H9 (cell line): ENCODE results near the gene RASL10A. TPM values are rescaled to one million over a fixed set of nuclear protein-coding genes. Genes with fewer than 3 reads are reported as not detected.

Experiments used
- DNase-seq: peaks from one replicate; pipeline ENCODE4 v3.0.0-alpha.2; 2017
- H2AFZ ChIP-seq: one replicate; pipeline ENCODE4 v1.6.1; 2013; ENCODE audit warnings: mild to moderate bottlenecking, low read length, control low read depth, moderate library complexity
- H2AK5ac ChIP-seq: 2 replicates; pipeline ENCODE4 v1.6.1; 2013; ENCODE audit warnings: low read length, control low read depth, mixed read lengths; ENCODE audit not compliant: insufficient read length
- H2BK120ac ChIP-seq: one replicate; pipeline ENCODE4 v1.6.1; 2013; ENCODE audit warnings: low read depth, mild to moderate bottlenecking, low read length, control low read depth, inconsistent platforms; ENCODE audit not compliant: poor library complexity, severe bottlenecking
- H2BK12ac ChIP-seq: 2 replicates; pipeline ENCODE4 v1.6.1; 2013; ENCODE audit warnings: low read length, control low read depth, mixed read lengths, low read depth; ENCODE audit not compliant: insufficient read length
- H2BK15ac ChIP-seq: 2 replicates; pipeline ENCODE4 v1.6.1; 2013; ENCODE audit warnings: low read depth, low read length, control low read depth
- H2BK20ac ChIP-seq: one replicate; pipeline ENCODE4 v1.6.1; 2013; ENCODE audit warnings: low read depth, mild to moderate bottlenecking, low read length, control low read depth, inconsistent platforms; ENCODE audit not compliant: poor library complexity, severe bottlenecking
- H2BK5ac ChIP-seq: 2 replicates; pipeline ENCODE4 v1.6.1; 2013; ENCODE audit warnings: low read length, control low read depth, mixed read lengths; ENCODE audit not compliant: insufficient read length
- H3K14ac ChIP-seq: 2 replicates; pipeline ENCODE4 v1.6.1; 2013; ENCODE audit warnings: low read length, control low read depth; ENCODE audit not compliant: insufficient read depth
- H3K18ac ChIP-seq: 2 replicates; pipeline ENCODE4 v1.6.1; 2013; ENCODE audit warnings: low read depth, mild to moderate bottlenecking, mixed read lengths, low read length, control low read depth; ENCODE audit not compliant: insufficient read length
- H3K23ac ChIP-seq: 2 replicates; pipeline ENCODE4 v1.6.1; 2013; ENCODE audit warnings: low read length, control low read depth, mixed read lengths, low read depth; ENCODE audit not compliant: insufficient read length
- H3K23me2 ChIP-seq: 2 replicates; pipeline ENCODE4 v1.6.1; 2013; ENCODE audit warnings: low read depth, mild to moderate bottlenecking, mixed read lengths, low read length, control low read depth; ENCODE audit not compliant: insufficient read length, poor library complexity, severe bottlenecking
- H3K27ac ChIP-seq: 2 replicates; pipeline ENCODE4 v1.5.1; 2013; ENCODE audit warnings: low read length, control low read depth, mixed read lengths, low read depth; ENCODE audit not compliant: insufficient read length
- H3K27me3 ChIP-seq: 2 replicates; pipeline ENCODE4 v1.6.1; 2013; ENCODE audit warnings: low read length, control low read depth, inconsistent platforms; ENCODE audit not compliant: insufficient read depth
- H3K4ac ChIP-seq: 2 replicates; pipeline ENCODE4 v1.6.1; 2013; ENCODE audit warnings: low read depth, mild to moderate bottlenecking, control low read depth, inconsistent platforms, low read length, moderate library complexity
- H3K4me1 ChIP-seq: 2 replicates; pipeline ENCODE4 v1.6.1; 2013; ENCODE audit warnings: low read length, control low read depth, inconsistent platforms; ENCODE audit not compliant: insufficient read depth
- H3K4me2 ChIP-seq: 2 replicates; pipeline ENCODE4 v1.6.1; 2013; ENCODE audit warnings: low read length, control low read depth, mixed read lengths; ENCODE audit not compliant: insufficient read length, insufficient read depth
- H3K56ac ChIP-seq: 2 replicates; pipeline ENCODE4 v1.6.1; 2013; ENCODE audit warnings: low read depth, mild to moderate bottlenecking, mixed read lengths, low read length, control low read depth; ENCODE audit not compliant: insufficient read length
- H3K79me1 ChIP-seq: 2 replicates; pipeline ENCODE4 v1.6.1; 2013; ENCODE audit warnings: low read depth, mild to moderate bottlenecking, moderate library complexity, low read length, control low read depth, inconsistent platforms; ENCODE audit not compliant: insufficient read depth, poor library complexity, severe bottlenecking
- H3K79me2 ChIP-seq: 2 replicates; pipeline ENCODE4 v1.6.1; 2013; ENCODE audit warnings: low read length, control low read depth, inconsistent platforms; ENCODE audit not compliant: insufficient read depth
- H3K9ac ChIP-seq: 2 replicates; pipeline ENCODE4 v1.6.1; 2013; ENCODE audit warnings: low read length, control low read depth, mixed read lengths; ENCODE audit not compliant: insufficient read length; ENCODE audit errors: extremely low read depth
- H3K9me3 ChIP-seq: one replicate; pipeline ENCODE4 v1.6.1; 2013; ENCODE audit warnings: low read depth, low read length, inconsistent platforms; ENCODE audit not compliant: control insufficient read depth
- H3T11ph ChIP-seq: one replicate; pipeline ENCODE4 v1.6.1; 2013; ENCODE audit warnings: mild to moderate bottlenecking, low read length, control low read depth, inconsistent platforms
- H4K20me1 ChIP-seq: one replicate; pipeline ENCODE4 v1.6.1; 2013; ENCODE audit not compliant: control insufficient read depth, insufficient read length, insufficient read depth
- H4K5ac ChIP-seq: 2 replicates; pipeline ENCODE4 v1.6.1; 2013; ENCODE audit warnings: low read depth, mild to moderate bottlenecking, mixed read lengths, low read length, control low read depth; ENCODE audit not compliant: insufficient read length
- H4K8ac ChIP-seq: replicated peaks from 2 replicates; pipeline ENCODE4 v1.6.1; 2013; ENCODE audit warnings: low read length, control low read depth, mixed read lengths, low read depth; ENCODE audit not compliant: insufficient read length
- H4K91ac ChIP-seq: 2 replicates; pipeline ENCODE4 v1.6.1; 2013; ENCODE audit warnings: low read depth, mild to moderate bottlenecking, moderate library complexity, mixed read lengths, low read length, control low read depth; ENCODE audit not compliant: insufficient read length
- H3K27ac Mint-ChIP-seq, 3 experiments: 2 replicates in 2 of 3; 3 replicates in 1 of 3; pipeline ENCODE4 v1.8.0; 2020 to 2021; ENCODE audit warnings: mixed read lengths in 3 of 3, mild to moderate bottlenecking in 1 of 3, moderate library complexity in 1 of 3
- H3K27me3 Mint-ChIP-seq: 2 replicates; pipeline ENCODE4 v1.8.0; 2021; ENCODE audit warnings: low read depth, mild to moderate bottlenecking, moderate library complexity, mixed read lengths
- H3K36me3 Mint-ChIP-seq, 3 experiments: 2 replicates in 2 of 3; 3 replicates in 1 of 3; pipeline ENCODE4 v1.8.0; 2020 to 2021; ENCODE audit warnings: low read depth in 3 of 3, mixed read lengths in 3 of 3; ENCODE audit not compliant: insufficient read depth in 1 of 3
- H3K4me1 Mint-ChIP-seq, 2 experiments: 2 replicates each; pipeline ENCODE4 v1.8.0; 2020; ENCODE audit warnings: mixed read lengths in 2 of 2
- H3K4me3 Mint-ChIP-seq, 2 experiments: 2 replicates in 1 of 2; 3 replicates in 1 of 2; pipeline ENCODE4 v1.8.0; 2020 to 2021; ENCODE audit warnings: mild to moderate bottlenecking in 2 of 2, mixed read lengths in 2 of 2, moderate library complexity in 1 of 2
- H3K9me3 Mint-ChIP-seq, 2 experiments: 2 replicates in 1 of 2; 3 replicates in 1 of 2; pipeline ENCODE4 v1.8.0; 2020; ENCODE audit warnings: mild to moderate bottlenecking in 2 of 2, mixed read lengths in 2 of 2, moderate library complexity in 1 of 2
- WGBS: extraction: QIAGEN DNeasy Blood & Tissue Kit; methylation state at CpG from one replicate; pipeline ENCODE4 v1.1.7; 2013; ENCODE audit warnings: missing lambda C conversion rate, low lambda C conversion rate, mixed read lengths; ENCODE audit not compliant: insufficient read length; ENCODE audit errors: extremely low coverage; 5-methylcytosine and 5-hydroxymethylcytosine counted together
- total RNA-seq: library from RNA; stranded (reverse); gene quantifications from 2 replicates; pipeline ENCODE4 v1.2.1, GENCODE V29; 2021
- TF ChIP-seq, protein P1 (sequence below): fragments of 200-600 bp; sonication (generic); conservative IDR thresholded peaks from 3 replicates; pipeline ENCODE4 v1.8.0; 2021; ENCODE audit warnings: antibody characterized with exemption, mild to moderate bottlenecking

RASL10A gene
- total RNA-seq, 1 experiment from 2014 or later = 0.90 TPM

DNA sequence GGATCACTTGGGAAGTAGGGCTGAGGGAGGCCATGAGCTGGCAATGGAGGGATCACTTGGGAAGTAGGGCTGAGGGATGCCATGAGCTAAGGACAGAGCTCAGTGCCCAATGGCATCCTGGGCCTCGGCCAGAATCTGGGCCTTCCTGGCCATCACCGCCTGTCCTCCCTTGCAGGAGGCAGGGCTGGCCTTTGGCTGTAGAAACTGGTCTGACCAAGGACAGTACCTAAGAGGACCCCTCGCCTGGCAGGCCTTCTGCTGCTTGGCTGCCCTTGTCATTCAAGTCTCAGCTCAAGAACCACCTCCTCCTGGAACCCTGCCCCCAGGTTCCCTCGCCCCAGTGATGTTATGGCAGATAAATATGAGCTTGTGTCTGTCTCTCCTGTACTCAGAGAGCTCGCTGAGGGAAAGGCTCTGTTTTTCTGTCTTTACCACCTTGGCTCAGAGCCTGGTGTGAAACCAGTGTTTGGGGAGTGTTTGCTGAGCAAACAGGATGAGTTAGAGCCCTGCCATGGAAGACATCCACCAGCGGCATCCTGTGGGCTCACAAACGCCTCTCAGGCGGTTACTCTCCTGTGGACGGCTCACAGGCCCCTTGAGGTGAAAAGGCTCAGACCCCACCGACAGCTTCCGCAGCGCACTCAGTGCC lies 19.3 kb upstream of the RASL10A start:
- no peaks in the 10 kb centered on the region for H3K23me2 ChIP-seq
- DNase-seq = no peak
- no peaks in the 10 kb centered on the region for H3K4me1 ChIP-seq
- peaks cover 19 to 65% (median 45%) of the 10 kb centered on the region in 3 experiments for H3K36me3 Mint-ChIP-seq
- no peak overlapping the region for H3K9ac ChIP-seq
- no peak overlapping the region for H2BK15ac ChIP-seq
- H3K9me3 Mint-ChIP-seq = no peaks in the 10 kb centered on the region
- H2BK12ac ChIP-seq = no peak overlapping the region
- H3K27ac Mint-ChIP-seq = no peak overlapping the region
- H3K4me2 ChIP-seq = no peak overlapping the region
- H3K79me1 ChIP-seq = no peaks in the 10 kb centered on the region
- peaks cover 2 to 3% of the 10 kb centered on the region in 2 experiments; a peak in 2 of 4 replicates for H3K4me1 Mint-ChIP-seq
- no CpG with 5 or more reads among the region's 12 CpGs for WGBS
- H3K23ac ChIP-seq = no peak overlapping the region
- H2AK5ac ChIP-seq = no peak overlapping the region
- no peak overlapping the region for H3K14ac ChIP-seq
- H3K27me3 Mint-ChIP-seq = no peaks in the 10 kb centered on the region
- no peak overlapping the region for H4K91ac ChIP-seq
- no peak overlapping the region for H2BK5ac ChIP-seq
- H2BK20ac ChIP-seq = no peak overlapping the region
- H3K4ac ChIP-seq = no peak overlapping the region
- no peak overlapping the region for H2BK120ac ChIP-seq
- H4K20me1 ChIP-seq = peaks cover 3% of the 10 kb centered on the region
- no peak overlapping the region for H3K4me3 Mint-ChIP-seq
- H3K9me3 ChIP-seq = no peaks in the 10 kb centered on the region
- no peak overlapping the region for H3K27ac ChIP-seq
- no peak overlapping the region for H3K56ac ChIP-seq
- no peak overlapping the region for H4K5ac ChIP-seq
- H3K79me2 ChIP-seq = no peaks in the 10 kb centered on the region
- H2AFZ ChIP-seq = no peak overlapping the region
- no peak overlapping the region for H4K8ac ChIP-seq
- no peak overlapping the region for H3T11ph ChIP-seq
- TF ChIP-seq, protein P1, sequence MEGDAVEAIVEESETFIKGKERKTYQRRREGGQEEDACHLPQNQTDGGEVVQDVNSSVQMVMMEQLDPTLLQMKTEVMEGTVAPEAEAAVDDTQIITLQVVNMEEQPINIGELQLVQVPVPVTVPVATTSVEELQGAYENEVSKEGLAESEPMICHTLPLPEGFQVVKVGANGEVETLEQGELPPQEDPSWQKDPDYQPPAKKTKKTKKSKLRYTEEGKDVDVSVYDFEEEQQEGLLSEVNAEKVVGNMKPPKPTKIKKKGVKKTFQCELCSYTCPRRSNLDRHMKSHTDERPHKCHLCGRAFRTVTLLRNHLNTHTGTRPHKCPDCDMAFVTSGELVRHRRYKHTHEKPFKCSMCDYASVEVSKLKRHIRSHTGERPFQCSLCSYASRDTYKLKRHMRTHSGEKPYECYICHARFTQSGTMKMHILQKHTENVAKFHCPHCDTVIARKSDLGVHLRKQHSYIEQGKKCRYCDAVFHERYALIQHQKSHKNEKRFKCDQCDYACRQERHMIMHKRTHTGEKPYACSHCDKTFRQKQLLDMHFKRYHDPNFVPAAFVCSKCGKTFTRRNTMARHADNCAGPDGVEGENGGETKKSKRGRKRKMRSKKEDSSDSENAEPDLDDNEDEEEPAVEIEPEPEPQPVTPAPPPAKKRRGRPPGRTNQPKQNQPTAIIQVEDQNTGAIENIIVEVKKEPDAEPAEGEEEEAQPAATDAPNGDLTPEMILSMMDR = no peak
- no peak overlapping the region for H3K18ac ChIP-seq
- H3K27me3 ChIP-seq = no peaks in the 10 kb centered on the region
